ENCODE results near the gene TREM1.

DNA sequence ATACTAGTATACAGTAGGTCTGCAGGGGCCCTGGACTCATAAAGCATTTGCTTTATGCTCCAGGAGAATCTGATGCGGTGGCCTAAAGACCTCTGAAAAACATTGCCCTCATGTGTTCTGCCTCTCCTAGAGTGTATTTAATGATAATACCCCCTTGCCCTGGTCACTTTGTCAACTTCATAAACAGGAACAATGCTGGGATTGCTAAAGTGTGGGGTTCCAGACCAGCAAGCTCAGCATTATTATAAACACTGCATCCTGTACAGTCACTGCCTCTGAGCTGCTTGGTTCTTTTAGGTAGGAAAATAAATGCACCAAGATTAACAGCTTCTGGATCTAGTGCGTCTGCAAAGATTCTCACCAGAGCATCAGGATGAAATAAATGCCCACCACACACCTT, 12.2 kb downstream of the TREM1 start:
- TF ChIP-seq POLR2A (IDR thresholded peaks at IDR 0.05): no peak
- TF ChIP-seq, protein P1, sequence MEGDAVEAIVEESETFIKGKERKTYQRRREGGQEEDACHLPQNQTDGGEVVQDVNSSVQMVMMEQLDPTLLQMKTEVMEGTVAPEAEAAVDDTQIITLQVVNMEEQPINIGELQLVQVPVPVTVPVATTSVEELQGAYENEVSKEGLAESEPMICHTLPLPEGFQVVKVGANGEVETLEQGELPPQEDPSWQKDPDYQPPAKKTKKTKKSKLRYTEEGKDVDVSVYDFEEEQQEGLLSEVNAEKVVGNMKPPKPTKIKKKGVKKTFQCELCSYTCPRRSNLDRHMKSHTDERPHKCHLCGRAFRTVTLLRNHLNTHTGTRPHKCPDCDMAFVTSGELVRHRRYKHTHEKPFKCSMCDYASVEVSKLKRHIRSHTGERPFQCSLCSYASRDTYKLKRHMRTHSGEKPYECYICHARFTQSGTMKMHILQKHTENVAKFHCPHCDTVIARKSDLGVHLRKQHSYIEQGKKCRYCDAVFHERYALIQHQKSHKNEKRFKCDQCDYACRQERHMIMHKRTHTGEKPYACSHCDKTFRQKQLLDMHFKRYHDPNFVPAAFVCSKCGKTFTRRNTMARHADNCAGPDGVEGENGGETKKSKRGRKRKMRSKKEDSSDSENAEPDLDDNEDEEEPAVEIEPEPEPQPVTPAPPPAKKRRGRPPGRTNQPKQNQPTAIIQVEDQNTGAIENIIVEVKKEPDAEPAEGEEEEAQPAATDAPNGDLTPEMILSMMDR (IDR thresholded peaks at IDR 0.05 in 4 of 5, conservative IDR thresholded peaks at IDR 0.05 in 1 of 5): no peak
